Stimulated activated CD4-positive, alpha-beta T cell treated with anti-CD3 and anti-CD28 coated beads, Interleukin-15, amount 100 ng/mL, for 24 hours (primary cell): ENCODE results near the gene NNAT.

Experiments used
- DNase-seq: peaks from one replicate; pipeline ENCODE4 v3.0.0-alpha.2; 2020

Gene NNAT

DNA sequence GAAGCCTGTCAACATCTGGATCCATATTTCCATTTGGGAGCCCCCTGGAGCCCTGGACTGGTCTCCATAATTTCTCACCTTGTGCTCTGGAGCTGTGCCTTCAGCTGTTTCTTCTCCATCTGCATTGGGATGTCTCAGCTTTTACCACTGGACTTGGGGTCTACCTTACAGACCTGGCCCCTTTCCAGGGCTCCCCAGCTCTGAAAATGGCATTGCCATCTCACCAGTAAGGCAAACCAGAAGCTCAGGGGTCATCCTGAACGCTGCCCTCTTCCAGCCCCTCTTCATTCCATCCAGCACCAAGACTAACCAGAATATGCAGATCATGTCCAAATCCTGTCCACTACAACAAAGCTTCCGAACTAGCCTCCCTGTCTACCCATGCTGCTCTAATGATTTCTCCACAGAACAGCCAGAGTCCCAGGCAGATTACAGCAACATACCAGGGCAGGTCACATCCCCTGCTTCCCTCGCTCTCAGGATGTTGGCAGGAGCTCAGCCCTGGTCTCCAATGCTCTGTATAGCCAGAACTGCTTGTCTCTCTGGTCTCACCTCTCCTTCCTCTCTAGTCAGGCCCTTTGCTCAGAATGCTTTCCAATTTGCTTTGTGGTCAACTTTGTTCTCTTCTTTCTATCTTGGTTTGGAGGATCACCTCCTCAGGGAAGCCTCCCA lies 17.7 kb upstream of the NNAT start:
- DNase-seq, result no peak

DNA sequence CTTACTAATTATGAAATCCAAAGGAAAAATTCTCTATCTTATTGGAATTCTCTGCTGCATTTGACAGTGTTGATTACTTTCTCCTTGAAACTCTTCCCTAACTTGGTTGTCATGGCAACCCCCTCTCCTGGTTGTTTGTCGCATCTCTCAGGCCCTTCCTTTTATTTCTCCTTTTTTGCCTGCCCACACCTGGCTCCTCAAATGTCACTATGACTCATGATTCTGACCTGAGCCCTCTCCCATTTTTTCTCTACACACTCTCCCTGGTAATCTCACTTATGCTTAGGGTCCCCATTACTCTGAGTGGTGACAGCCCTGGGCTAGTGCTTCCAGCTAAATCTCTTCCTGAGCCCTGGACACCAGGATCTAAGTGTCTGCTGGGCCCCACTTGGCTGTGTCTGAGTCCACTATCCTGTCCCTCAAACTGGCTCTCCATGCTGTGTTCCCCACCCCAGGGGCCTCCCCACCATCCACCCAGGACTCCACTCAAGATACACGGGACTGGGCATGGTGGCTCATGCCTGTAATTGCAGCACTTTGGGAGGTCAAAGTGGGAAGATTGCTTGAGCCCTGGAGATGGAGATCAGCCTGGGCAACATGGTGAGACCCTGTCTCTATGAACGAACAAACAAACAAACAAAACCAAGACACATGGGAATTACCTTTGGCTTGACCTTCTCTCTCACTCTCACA lies 16.5 kb upstream of the NNAT start:
- DNase-seq, result no peak

DNA sequence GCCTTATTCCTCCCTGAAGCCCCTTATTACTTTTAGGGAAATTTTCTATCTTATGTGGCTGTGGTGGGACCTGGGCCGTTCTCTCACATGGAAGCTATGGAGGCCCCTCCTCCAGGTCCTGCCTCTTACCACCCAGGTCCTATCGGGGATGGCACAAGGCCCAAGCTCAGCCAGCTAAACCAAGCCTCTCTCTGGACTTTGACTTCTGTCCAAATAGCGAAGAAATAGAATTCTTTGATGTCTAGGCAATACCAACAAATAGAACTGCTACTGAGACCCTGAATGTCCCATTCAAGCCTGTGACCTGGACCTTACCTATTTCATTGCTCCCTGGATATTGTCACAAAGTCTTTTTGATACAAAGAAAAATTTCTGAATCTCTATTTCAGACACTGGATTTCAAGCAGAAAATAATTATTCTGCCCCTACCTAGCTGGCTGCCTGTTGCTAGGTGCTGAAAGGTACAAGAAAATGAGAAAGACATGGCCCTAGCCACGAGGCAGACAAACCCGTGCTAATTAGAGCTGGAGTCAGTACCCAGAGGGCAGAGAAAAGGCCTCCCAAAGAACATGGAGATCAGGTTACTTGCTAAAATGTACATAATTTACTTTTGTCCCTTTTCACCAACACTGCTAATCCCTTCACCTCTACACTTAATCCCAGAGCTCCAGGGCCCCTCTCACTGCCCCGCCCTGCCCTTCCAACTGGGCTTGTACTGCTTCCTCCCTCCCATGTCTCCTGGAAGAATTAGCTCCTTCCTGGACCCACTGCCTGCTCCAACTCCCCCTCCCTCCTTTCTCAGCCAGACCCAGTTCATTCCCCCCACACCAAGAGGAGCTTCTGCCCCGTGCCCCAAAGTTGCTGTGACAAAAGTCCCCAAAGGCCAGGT lies 15.5 kb upstream of the NNAT start:
- no peak for DNase-seq

DNA sequence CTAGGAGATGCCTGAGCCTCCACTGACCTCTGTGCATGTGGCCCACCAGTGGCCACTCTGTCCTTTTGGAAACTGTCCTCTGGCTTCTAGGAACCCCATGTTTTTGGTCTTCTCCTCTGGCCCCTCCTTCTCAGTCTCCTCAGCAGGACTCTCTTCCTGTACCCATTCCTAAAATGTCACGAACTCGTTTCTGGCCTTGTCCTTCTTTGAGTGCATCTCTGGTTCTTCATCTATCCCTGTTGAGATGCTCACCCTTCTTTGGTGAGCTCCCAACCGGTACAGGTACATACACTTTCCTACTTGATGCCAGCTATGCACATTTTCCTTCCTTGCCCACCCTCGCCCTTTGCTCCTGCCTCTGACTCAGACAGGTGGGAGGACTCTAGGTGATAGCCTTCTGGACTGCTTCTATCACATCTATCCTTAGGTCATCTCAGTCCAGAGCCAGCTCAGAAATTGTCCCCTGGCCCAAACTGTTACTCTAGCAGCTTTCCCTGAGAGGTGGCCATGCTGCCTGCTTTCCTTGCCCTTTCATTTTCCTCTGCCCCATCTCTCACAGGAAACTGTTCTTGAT lies 14.8 kb upstream of the NNAT start:
- DNase-seq, result no peak

DNA sequence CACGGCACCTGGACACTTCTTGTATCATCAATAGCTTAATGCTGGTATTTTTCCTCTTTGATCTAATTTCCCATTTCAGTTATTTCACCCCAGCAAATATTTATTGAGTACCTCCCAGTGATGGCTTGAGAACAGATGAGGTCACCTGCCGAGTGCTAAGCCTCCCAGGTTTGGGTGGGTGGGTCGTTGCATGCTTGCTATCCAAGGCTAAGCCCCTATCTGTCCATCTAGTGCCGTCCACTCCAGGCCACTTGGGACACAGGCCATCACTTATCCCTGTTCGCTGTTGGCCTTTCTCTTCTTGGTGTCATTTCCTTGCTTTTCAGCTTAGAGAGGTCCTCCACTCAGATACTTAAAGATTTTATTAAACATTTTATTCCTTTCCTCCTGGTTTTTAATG lies 10.8 kb upstream of the NNAT start:
- DNase-seq, result no peak

DNA sequence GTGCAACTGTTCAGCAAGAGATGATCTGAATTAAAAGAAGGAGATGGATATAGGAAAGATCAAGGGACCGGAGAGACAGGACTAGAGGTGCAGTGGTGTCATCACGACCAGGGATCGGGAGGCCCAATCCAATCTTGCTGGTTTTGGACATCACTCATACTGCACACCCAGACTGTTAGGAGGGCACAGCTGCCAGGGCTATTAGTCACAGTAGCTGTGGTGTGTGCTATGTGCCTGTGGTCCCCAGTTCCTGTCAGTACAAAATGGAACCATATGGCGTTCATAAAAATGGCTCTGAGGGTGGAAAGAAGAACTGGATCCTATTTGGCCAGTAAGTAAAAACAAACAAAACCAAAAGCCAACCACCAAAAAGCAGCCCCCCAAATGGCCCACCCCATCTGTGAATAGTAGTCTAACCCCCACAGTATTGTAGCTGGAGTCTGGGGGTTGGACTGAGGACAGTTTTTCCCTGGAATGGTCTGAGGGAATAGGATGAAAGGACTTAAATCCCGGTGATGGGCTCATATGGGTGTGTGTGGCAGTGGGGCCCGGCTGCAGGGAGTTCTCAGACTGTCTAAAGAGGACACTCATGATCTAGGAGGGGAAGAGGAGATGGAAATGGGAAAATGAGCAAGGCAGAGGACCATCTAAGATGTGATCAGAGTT lies 9.3 kb upstream of the NNAT start:
- no peak for DNase-seq

DNA sequence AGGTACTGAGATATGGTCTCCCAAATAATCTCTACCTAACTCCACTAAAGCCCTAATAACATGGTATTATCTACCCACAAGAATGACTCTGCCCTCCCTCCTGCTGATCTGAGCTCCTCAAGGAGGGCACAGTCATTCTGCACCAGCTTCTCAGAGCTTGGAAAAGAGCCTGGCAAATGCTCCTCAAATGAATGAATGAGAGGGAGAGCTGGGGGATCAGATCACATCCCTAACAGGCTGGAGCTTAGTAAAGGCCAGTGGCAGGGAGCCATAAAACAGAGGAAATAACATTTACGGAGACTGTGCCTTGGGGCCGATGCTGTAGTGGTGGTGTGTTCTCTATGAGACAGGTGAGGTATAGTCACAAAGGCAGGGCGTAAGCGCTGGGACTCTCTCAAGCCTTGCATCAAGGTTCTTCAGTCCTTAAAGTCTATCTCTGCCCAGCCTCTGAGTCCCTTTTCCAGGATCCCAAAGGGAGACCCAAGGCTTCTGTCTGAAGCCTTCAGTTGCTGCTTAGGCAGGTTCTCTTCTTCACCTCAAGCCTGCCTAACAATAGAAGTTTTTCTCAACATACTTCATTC lies 7.2 kb upstream of the NNAT start:
- DNase-seq, result no peak

DNA sequence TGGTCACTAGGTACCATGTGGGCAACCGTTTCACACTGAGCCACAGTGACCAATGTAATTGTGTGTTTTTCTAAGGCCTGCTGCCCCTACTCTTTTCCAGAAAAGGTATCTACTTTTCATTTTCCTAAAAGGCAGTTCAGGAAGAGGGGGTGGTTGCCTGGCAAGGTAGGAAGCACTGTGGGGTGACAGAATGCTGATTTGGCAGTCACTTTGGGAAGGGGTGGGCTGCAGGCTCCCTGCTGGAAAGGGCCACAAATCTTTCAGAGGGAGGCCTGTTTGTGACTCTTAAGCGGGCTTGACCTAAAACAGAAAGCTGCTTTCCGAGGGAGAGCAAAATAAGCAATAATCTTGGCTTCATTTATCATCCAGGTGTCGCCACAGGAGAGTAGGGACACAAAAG lies 5.2 kb upstream of the NNAT start:
- no peak for DNase-seq

DNA sequence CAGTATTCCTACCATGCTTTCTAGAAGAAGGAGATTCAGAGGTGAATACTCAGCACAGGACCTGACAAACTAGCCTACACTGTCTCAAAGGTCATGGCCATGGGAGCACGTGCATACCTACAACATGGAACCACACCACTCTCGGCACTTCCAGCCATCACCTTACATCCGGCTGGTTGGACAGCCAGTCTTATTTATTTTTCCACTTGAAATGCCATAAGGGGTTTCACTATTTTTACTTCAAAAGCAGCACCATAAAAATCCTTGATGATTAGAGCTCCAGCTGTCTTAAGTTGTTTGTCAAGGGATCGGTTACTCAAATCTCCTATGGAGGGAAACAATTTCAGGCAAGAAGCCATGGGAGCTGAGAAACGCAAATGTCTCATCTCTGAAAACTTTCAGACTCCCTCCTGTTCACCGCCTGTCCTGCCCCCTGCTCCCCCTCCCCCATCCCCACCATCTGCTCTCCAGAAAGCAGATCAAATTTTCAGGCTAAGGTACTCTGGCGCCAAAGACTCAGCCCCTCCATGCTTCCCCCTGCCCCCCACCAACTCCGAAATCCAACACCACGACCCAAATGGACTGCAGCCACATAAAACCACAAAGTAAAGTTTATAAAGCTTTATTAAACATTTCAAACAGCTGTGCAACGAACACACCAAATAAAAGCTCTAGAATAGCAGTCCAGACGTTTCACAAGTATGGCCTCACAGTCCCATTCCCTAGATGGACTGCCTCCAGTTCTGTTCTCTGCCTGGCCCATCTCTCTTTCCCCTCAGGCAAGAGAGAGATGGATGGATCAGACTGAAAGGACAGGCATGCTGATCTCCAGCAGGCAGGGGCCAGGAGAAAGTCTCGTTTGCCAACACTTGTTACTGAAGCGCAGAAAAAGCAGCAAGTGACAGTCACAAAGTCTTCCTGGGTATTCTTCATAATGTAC lies 4.0 kb upstream of the NNAT start:
- no peak for DNase-seq

DNA sequence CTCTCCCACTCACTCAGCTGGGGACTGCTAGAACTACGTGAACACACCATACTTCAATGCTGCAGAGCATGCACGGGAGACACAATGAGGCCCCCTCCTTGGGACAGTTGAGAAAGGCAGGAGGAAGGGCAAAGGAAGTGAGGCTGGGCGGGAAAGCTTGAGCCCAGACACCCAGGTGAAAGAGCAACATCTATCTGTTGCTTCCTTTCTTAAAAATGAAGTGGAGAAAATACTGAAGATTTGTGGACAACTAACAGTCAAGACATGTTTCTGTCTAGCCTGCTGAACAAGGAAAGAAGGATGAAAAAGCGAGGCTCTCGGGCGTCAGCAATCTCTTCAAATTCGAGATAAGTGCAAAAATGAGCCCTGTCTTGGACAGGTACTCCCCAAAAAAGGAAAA lies 3.0 kb upstream of the NNAT start:
- no peak for DNase-seq

DNA sequence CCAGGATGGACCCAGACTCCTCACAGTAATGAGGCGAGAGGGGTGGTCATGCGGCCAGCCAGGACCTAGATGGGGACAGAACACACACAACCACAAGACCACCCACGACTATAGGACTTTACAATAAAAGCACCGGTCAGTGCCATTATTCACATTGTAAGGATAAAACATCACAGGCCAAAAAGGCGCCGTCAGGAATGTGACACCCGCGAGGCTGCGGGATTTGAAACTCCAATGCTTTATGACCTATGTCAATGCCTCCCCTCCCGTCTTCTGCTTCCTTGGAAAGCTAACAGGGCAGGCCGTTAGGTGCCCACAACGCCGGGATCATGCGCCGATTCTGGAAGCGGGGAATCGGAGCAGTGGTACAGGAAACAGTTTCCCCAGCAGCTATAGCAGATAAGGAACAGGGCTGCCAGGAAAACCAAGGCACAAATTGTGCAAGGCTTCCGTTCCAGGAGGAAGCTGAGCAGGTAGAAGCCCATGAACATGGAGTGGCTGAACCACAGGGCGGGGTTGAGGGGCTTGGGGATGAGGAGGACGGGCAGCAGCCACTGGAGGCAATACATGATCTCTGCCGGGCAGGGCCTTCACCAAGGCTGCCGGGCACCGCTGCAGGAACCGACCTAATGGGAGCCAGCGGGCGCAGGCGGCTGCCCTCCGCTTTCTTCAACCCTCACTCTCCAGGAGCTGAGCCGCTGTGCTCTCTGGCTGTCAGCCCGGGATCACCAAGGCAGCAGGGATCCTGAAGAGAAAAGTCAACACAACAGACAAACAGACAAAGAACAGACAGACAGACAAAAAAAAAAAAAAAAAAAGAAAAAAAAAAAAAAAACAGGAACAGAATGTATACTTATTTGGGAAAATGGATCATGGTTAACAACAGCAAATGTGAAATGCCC lies 2.2 kb upstream of the NNAT start:
- no peak for DNase-seq

DNA sequence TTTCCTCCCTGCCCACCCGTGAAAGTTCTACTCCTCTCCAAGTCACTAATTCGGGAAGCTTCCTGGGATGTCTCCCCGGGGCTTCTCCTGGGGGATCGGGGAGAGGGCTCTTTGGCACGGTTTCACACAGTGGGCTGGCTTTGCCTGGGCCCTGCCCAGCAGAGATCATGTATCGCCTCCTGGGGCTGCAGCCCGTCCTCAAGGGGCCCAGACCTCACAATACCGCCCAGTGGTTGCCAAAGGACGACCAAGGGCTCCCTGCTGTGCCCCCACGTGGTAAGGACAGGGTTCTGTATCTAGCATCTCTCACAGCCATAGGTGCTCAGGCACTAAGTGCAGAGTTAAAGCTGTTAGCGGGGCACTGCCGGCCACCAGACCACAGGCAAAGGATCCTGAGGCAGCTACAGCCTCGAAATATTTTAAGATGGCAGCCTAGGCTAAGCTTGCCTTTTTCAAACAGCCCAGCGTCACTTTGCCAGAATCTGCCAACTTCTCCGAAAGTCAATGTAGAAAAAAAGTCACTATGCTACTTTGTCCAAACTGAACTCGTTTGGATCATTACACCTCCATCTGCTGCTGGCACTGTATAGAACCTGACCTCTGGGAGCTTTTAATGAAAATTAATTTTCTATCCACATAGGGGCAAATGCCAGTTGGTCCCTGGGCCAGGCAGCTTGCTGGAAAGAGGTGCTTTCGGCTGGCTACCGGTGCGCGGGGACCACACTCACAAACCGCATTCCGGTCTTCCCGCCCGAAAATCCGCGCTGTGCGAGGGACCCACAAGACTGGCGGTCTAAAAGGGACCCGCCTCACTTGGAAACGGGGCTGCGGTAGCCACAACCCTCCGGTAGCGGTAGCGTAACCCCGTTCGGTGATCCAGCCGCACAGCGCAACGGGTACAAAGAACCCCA lies 1.3 kb upstream of the NNAT start:
- no peak for DNase-seq

DNA sequence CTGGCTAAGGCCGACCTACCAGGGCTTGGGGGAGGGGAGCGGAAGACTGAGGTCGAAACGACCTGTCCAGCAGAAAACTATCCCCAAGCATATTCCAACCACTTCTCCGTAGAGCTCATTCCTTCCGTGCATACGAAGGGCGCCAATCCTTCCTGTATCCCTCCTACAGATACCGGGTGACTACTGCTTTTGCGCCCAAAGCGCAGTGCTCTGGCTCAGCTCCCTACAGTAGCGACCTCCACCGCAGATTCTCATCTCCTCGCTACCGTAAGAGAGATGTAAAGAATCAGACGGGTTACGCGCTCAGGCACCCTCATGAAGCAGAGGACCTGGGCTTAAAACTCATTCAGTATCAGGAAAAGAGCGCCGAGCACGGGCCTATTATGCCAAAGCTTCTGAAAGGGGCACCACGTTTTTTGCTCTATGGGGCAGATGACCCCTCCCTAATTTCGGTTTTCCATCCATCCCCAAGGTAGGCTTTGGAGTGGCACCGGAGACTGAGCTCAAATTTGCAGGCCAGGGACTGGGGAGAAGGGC lies 563 bp upstream of the NNAT start:
- no peak for DNase-seq

DNA sequence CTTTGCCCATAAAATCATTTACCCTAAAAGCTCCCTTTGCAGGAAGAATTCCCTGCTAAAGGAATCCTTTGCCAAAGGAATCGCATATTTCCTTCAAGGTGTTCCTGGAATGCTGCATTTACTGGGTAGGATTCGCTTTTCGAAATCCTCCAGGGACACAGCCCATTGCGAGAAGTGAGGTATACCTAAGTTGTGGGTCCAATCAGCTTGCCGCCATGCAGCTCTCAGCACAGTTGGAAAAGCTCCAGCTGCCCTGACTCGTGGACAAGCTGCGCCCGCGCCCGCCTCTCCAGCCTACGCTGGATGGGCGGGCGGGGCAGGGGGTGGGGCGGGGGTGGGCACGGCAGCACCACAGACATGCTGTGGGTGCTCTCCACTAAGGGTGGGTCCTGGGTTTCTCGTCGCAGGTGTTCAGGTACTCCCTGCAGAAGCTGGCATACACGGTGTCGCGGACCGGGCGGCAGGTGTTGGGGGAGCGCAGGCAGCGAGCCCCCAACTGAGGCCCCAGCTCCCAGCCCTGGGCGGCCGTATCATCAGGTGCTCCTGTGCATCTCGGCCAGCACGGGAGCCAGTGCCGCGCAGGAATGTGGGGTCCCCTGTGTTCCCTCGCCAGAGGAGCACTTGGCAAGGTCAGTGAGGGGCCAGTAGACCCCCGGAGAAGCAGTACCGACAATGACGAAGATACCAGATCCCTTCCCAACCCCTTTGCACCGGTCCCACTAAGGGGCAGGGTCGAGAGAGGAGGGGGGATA lies 1.4 kb downstream of the NNAT start:
- DNase-seq, result no peak

DNA sequence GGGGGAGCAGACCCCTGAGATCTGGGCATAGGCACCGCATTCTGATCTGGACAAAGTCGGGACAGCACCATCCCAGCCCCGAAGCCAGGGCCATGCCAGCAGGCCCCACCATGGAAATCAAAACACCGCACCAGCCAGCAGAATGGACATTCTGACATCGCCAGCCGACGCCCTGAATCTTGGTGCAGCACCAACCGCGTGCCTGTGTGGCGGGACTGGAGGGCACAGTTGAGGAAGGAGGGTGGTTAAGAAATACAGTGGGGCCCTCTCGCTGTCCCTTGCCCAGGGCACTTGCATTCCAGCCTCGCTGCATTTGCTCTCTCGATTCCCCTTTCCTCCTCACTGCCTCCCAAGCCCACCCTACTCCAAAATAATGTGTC lies 2.0 kb downstream of the NNAT start:
- DNase-seq, result no peak

DNA sequence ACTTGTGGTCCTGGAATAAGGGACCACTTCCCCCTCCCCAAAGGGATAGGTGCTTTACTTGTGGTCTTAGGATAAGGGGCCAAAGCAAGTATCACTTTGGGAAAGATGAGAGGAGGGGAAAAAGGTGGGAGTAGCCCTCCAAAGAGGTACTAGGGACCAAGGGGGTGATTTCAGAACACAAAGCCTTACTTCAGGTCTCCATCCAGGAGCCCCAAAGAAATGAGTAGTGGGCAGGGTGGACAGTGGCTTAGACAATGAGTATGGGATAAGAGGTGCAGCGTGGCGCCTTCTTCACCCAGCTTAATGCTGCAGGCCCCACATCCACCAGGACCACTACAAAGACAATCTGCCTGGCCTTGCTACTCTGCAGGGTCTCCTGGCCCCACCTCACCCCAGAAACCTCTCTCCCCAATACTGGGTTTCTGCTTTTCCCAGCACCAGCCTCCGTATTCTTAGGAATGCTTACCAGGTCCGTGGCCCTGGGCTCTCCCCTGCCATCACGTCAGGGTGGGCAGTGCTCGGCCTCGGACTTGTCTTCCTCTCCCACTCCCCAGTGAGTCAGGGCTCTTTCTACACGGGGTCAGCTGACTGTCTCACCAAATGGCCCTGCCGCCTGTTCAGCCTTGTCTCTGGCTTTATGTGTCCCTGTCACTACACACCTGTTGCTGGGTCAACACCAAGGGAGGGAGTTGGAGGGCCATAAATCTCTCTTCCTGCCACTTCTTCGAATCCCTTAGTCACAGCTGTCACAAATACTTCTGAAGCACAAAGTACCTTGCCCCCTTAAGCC lies 3.1 kb downstream of the NNAT start:
- DNase-seq, result no peak
